H9 (cell line): ENCODE results near the gene STK25. TPM values are rescaled to one million over a fixed set of nuclear protein-coding genes. Genes with fewer than 3 reads are reported as not detected.
A peak's percentile ranks its signal among the peaks of the same experiment; 100 is the strongest.

Experiments
- DNase-seq: peaks from one replicate; pipeline ENCODE4 v3.0.0-alpha.2; 2017
- H2AFZ ChIP-seq: one replicate; pipeline ENCODE4 v1.6.1; 2013; ENCODE audit warnings: mild to moderate bottlenecking, low read length, control low read depth, moderate library complexity
- H2AK5ac ChIP-seq: 2 replicates; pipeline ENCODE4 v1.6.1; 2013; ENCODE audit warnings: low read length, control low read depth, mixed read lengths; ENCODE audit not compliant: insufficient read length
- H2BK120ac ChIP-seq: one replicate; pipeline ENCODE4 v1.6.1; 2013; ENCODE audit warnings: low read depth, mild to moderate bottlenecking, low read length, control low read depth, inconsistent platforms; ENCODE audit not compliant: poor library complexity, severe bottlenecking
- H2BK12ac ChIP-seq: 2 replicates; pipeline ENCODE4 v1.6.1; 2013; ENCODE audit warnings: low read length, control low read depth, mixed read lengths, low read depth; ENCODE audit not compliant: insufficient read length
- H2BK15ac ChIP-seq: 2 replicates; pipeline ENCODE4 v1.6.1; 2013; ENCODE audit warnings: low read depth, low read length, control low read depth
- H2BK20ac ChIP-seq: one replicate; pipeline ENCODE4 v1.6.1; 2013; ENCODE audit warnings: low read depth, mild to moderate bottlenecking, low read length, control low read depth, inconsistent platforms; ENCODE audit not compliant: poor library complexity, severe bottlenecking
- H2BK5ac ChIP-seq: 2 replicates; pipeline ENCODE4 v1.6.1; 2013; ENCODE audit warnings: low read length, control low read depth, mixed read lengths; ENCODE audit not compliant: insufficient read length
- H3K14ac ChIP-seq: 2 replicates; pipeline ENCODE4 v1.6.1; 2013; ENCODE audit warnings: low read length, control low read depth; ENCODE audit not compliant: insufficient read depth
- H3K18ac ChIP-seq: 2 replicates; pipeline ENCODE4 v1.6.1; 2013; ENCODE audit warnings: low read depth, mild to moderate bottlenecking, mixed read lengths, low read length, control low read depth; ENCODE audit not compliant: insufficient read length
- H3K23ac ChIP-seq: 2 replicates; pipeline ENCODE4 v1.6.1; 2013; ENCODE audit warnings: low read length, control low read depth, mixed read lengths, low read depth; ENCODE audit not compliant: insufficient read length
- H3K23me2 ChIP-seq: 2 replicates; pipeline ENCODE4 v1.6.1; 2013; ENCODE audit warnings: low read depth, mild to moderate bottlenecking, mixed read lengths, low read length, control low read depth; ENCODE audit not compliant: insufficient read length, poor library complexity, severe bottlenecking
- H3K27ac ChIP-seq: 2 replicates; pipeline ENCODE4 v1.5.1; 2013; ENCODE audit warnings: low read length, control low read depth, mixed read lengths, low read depth; ENCODE audit not compliant: insufficient read length
- H3K27me3 ChIP-seq: 2 replicates; pipeline ENCODE4 v1.6.1; 2013; ENCODE audit warnings: low read length, control low read depth, inconsistent platforms; ENCODE audit not compliant: insufficient read depth
- H3K4ac ChIP-seq: 2 replicates; pipeline ENCODE4 v1.6.1; 2013; ENCODE audit warnings: low read depth, mild to moderate bottlenecking, control low read depth, inconsistent platforms, low read length, moderate library complexity
- H3K4me1 ChIP-seq: 2 replicates; pipeline ENCODE4 v1.6.1; 2013; ENCODE audit warnings: low read length, control low read depth, inconsistent platforms; ENCODE audit not compliant: insufficient read depth
- H3K4me2 ChIP-seq: 2 replicates; pipeline ENCODE4 v1.6.1; 2013; ENCODE audit warnings: low read length, control low read depth, mixed read lengths; ENCODE audit not compliant: insufficient read length, insufficient read depth
- H3K56ac ChIP-seq: 2 replicates; pipeline ENCODE4 v1.6.1; 2013; ENCODE audit warnings: low read depth, mild to moderate bottlenecking, mixed read lengths, low read length, control low read depth; ENCODE audit not compliant: insufficient read length
- H3K79me1 ChIP-seq: 2 replicates; pipeline ENCODE4 v1.6.1; 2013; ENCODE audit warnings: low read depth, mild to moderate bottlenecking, moderate library complexity, low read length, control low read depth, inconsistent platforms; ENCODE audit not compliant: insufficient read depth, poor library complexity, severe bottlenecking
- H3K79me2 ChIP-seq: 2 replicates; pipeline ENCODE4 v1.6.1; 2013; ENCODE audit warnings: low read length, control low read depth, inconsistent platforms; ENCODE audit not compliant: insufficient read depth
- H3K9ac ChIP-seq: 2 replicates; pipeline ENCODE4 v1.6.1; 2013; ENCODE audit warnings: low read length, control low read depth, mixed read lengths; ENCODE audit not compliant: insufficient read length; ENCODE audit errors: extremely low read depth
- H3K9me3 ChIP-seq: one replicate; pipeline ENCODE4 v1.6.1; 2013; ENCODE audit warnings: low read depth, low read length, inconsistent platforms; ENCODE audit not compliant: control insufficient read depth
- H3T11ph ChIP-seq: one replicate; pipeline ENCODE4 v1.6.1; 2013; ENCODE audit warnings: mild to moderate bottlenecking, low read length, control low read depth, inconsistent platforms
- H4K20me1 ChIP-seq: one replicate; pipeline ENCODE4 v1.6.1; 2013; ENCODE audit not compliant: control insufficient read depth, insufficient read length, insufficient read depth
- H4K5ac ChIP-seq: 2 replicates; pipeline ENCODE4 v1.6.1; 2013; ENCODE audit warnings: low read depth, mild to moderate bottlenecking, mixed read lengths, low read length, control low read depth; ENCODE audit not compliant: insufficient read length
- H4K8ac ChIP-seq: replicated peaks from 2 replicates; pipeline ENCODE4 v1.6.1; 2013; ENCODE audit warnings: low read length, control low read depth, mixed read lengths, low read depth; ENCODE audit not compliant: insufficient read length
- H4K91ac ChIP-seq: 2 replicates; pipeline ENCODE4 v1.6.1; 2013; ENCODE audit warnings: low read depth, mild to moderate bottlenecking, moderate library complexity, mixed read lengths, low read length, control low read depth; ENCODE audit not compliant: insufficient read length
- H3K27ac Mint-ChIP-seq, 3 experiments: 2 replicates in 2 of 3; 3 replicates in 1 of 3; pipeline ENCODE4 v1.8.0; 2020 to 2021; ENCODE audit warnings: mixed read lengths in 3 of 3, mild to moderate bottlenecking in 1 of 3, moderate library complexity in 1 of 3
- H3K27me3 Mint-ChIP-seq: 2 replicates; pipeline ENCODE4 v1.8.0; 2021; ENCODE audit warnings: low read depth, mild to moderate bottlenecking, moderate library complexity, mixed read lengths
- H3K36me3 Mint-ChIP-seq, 3 experiments: 2 replicates in 2 of 3; 3 replicates in 1 of 3; pipeline ENCODE4 v1.8.0; 2020 to 2021; ENCODE audit warnings: low read depth in 3 of 3, mixed read lengths in 3 of 3; ENCODE audit not compliant: insufficient read depth in 1 of 3
- H3K4me1 Mint-ChIP-seq, 2 experiments: 2 replicates each; pipeline ENCODE4 v1.8.0; 2020; ENCODE audit warnings: mixed read lengths in 2 of 2
- H3K4me3 Mint-ChIP-seq, 2 experiments: 2 replicates in 1 of 2; 3 replicates in 1 of 2; pipeline ENCODE4 v1.8.0; 2020 to 2021; ENCODE audit warnings: mild to moderate bottlenecking in 2 of 2, mixed read lengths in 2 of 2, moderate library complexity in 1 of 2
- H3K9me3 Mint-ChIP-seq, 2 experiments: 2 replicates in 1 of 2; 3 replicates in 1 of 2; pipeline ENCODE4 v1.8.0; 2020; ENCODE audit warnings: mild to moderate bottlenecking in 2 of 2, mixed read lengths in 2 of 2, moderate library complexity in 1 of 2
- CTCF ChIP-seq: fragments of 200-600 bp; sonication (generic); conservative IDR thresholded peaks from 3 replicates; pipeline ENCODE4 v1.8.0; 2021; ENCODE audit warnings: antibody characterized with exemption, mild to moderate bottlenecking
- WGBS: extraction: QIAGEN DNeasy Blood & Tissue Kit; methylation state at CpG from one replicate; pipeline ENCODE4 v1.1.7; 2013; ENCODE audit warnings: missing lambda C conversion rate, low lambda C conversion rate, mixed read lengths; ENCODE audit not compliant: insufficient read length; ENCODE audit errors: extremely low coverage; 5-methylcytosine and 5-hydroxymethylcytosine counted together
- total RNA-seq: library from RNA; stranded (reverse); gene quantifications from 2 replicates; pipeline ENCODE4 v1.2.1, GENCODE V29; 2021

The STK25 gene
- total RNA-seq, 1 experiment from 2014 or later: 189 TPM

- Histone ChIP-seq H3K18ac (no peak overlapping the region), H4K8ac (no peak overlapping the region), H4K91ac (no peak overlapping the region), H2AFZ (no peak overlapping the region), H3K9ac (no peak overlapping the region), H2AK5ac (no peak overlapping the region), H2BK5ac (no peak overlapping the region), H3K23ac (no peak overlapping the region), H3K79me2 (no peaks in the 10 kb centered on the region), H3K9me3 (no peaks in the 10 kb centered on the region), H3K4me2 (no peak overlapping the region), H4K5ac (no peak overlapping the region), H3K4me1 (no peaks in the 10 kb centered on the region), H3K14ac (no peak overlapping the region), H2BK20ac (no peak overlapping the region), H3K4ac (no peak overlapping the region), H3K23me2 (no peaks in the 10 kb centered on the region), H3K56ac (no peak overlapping the region), H3T11ph (no peak overlapping the region), H2BK15ac (no peak overlapping the region), H2BK120ac (no peak overlapping the region), H3K79me1 (no peaks in the 10 kb centered on the region), H4K20me1 (no peaks in the 10 kb centered on the region), H3K27me3 (no peaks in the 10 kb centered on the region), H3K27ac (no peak overlapping the region), H2BK12ac (no peak overlapping the region)
- Mint-ChIP-seq H3K4me1 (peaks cover 2 to 3% of the 10 kb centered on the region in 2 experiments; a peak in 2 of 4 replicates), H3K27ac (peak overlapping the region in 1 of 3 experiments; percentile 39; a peak in 2 of 7 replicates), H3K4me3 (no peak overlapping the region), H3K9me3 (no peaks in the 10 kb centered on the region), H3K27me3 (peaks cover 8% of the 10 kb centered on the region), H3K36me3 (peaks cover 5 to 22% (median 17%) of the 10 kb centered on the region in 3 experiments; a peak in 6 of 7 replicates)
- TF ChIP-seq CTCF: no peak
- no peak for DNase-seq
- WGBS: no CpG with 5 or more reads among the region's 15 CpGs
Observed at GRCh38 chr2:241489733-241490680, 18.4 kb downstream of the STK25 start.
